ENCODE data around the gene ERCC3.

Gene ERCC3

GRCh38 chr2:127279781-127280180 lies 14.2 kb downstream of the ERCC3 start:
- DNase-seq = no peak
- Histone ChIP-seq H3K4me3 (no peak overlapping the region), H3K36me3 (peaks cover 64 to 97% (median 82%) of the 10 kb centered on the region in 3 donors), H3K4me1 (no peaks in the 10 kb centered on the region), H3K27me3 (no peaks in the 10 kb centered on the region), H3K27ac (no peak overlapping the region), H3K9me3 (no peaks in the 10 kb centered on the region)
- intact Hi-C loops (cut with DNase I; ENCODE audit: low total_unique reads) = no loop called here
- no peak for TF ChIP-seq CTCF (IDR thresholded peaks at IDR 0.05)

- H3K9me3 ChIP-seq = no peaks in the 10 kb centered on the region
- no peak overlapping the region for H3K27ac ChIP-seq
- H3K4me3 ChIP-seq = no peak overlapping the region
- intact Hi-C loops (cut with DNase I; ENCODE audit: low total_unique reads) = no loop called here
- no peak for DNase-seq
- peaks cover 56 to 97% (median 78%) of the 10 kb centered on the region in 3 donors for H3K36me3 ChIP-seq
- H3K4me1 ChIP-seq = no peaks in the 10 kb centered on the region
- no peaks in the 10 kb centered on the region for H3K27me3 ChIP-seq
- TF ChIP-seq CTCF (IDR thresholded peaks at IDR 0.05) = no peak
Measured at GRCh38 chr2:127278959-127279358, 15.0 kb downstream of the ERCC3 start.

GRCh38 chr2:127277028-127277427 lies 16.9 kb downstream of the ERCC3 start:
- H3K36me3 ChIP-seq = peaks cover 54 to 97% (median 78%) of the 10 kb centered on the region in 3 donors
- H3K9me3 ChIP-seq = no peaks in the 10 kb centered on the region

GRCh38 chr2:127275789-127276188 lies 18.2 kb downstream of the ERCC3 start:
- Histone ChIP-seq H3K27ac (no peak overlapping the region), H3K4me3 (no peak overlapping the region), H3K27me3 (no peaks in the 10 kb centered on the region), H3K4me1 (no peaks in the 10 kb centered on the region), H3K9me3 (no peaks in the 10 kb centered on the region), H3K36me3 (peaks cover 62 to 99% (median 88%) of the 10 kb centered on the region in 3 donors)
- intact Hi-C loops (cut with DNase I; ENCODE audit: low total_unique reads) = no loop called here
- no peak for DNase-seq
- no peak for TF ChIP-seq CTCF (IDR thresholded peaks at IDR 0.05)

More at GRCh38 chr2:127277028-127277427, 16.9 kb downstream of the ERCC3 start:
- intact Hi-C loops (cut with DNase I; ENCODE audit: low total_unique reads) = no loop called here
- H3K4me3 ChIP-seq = no peak overlapping the region
- no peak overlapping the region for H3K27ac ChIP-seq
- no peak for TF ChIP-seq CTCF (IDR thresholded peaks at IDR 0.05)
- no peaks in the 10 kb centered on the region for H3K27me3 ChIP-seq
- no peaks in the 10 kb centered on the region for H3K4me1 ChIP-seq
- DNase-seq = no peak

GRCh38 chr2:127275356-127275755 lies 18.6 kb downstream of the ERCC3 start:
- no peak overlapping the region for H3K4me3 ChIP-seq
- DNase-seq = no peak
- no peak for TF ChIP-seq CTCF (IDR thresholded peaks at IDR 0.05)
- intact Hi-C loops (cut with DNase I; ENCODE audit: low total_unique reads) = no loop called here
- no peak overlapping the region for H3K27ac ChIP-seq
- no peaks in the 10 kb centered on the region for H3K27me3 ChIP-seq
- no peaks in the 10 kb centered on the region for H3K4me1 ChIP-seq
- peaks cover 62 to 99% (median 88%) of the 10 kb centered on the region in 3 donors for H3K36me3 ChIP-seq
- H3K9me3 ChIP-seq = no peaks in the 10 kb centered on the region

GRCh38 chr2:127270663-127271062 lies 23.3 kb downstream of the ERCC3 start:
- Histone ChIP-seq H3K27me3 (no peaks in the 10 kb centered on the region), H3K36me3 (peaks cover 65 to 92% (median 74%) of the 10 kb centered on the region in 3 donors), H3K9me3 (no peaks in the 10 kb centered on the region), H3K4me3 (no peak overlapping the region), H3K27ac (no peak overlapping the region), H3K4me1 (no peaks in the 10 kb centered on the region)
- DNase-seq = no peak
- TF ChIP-seq CTCF (IDR thresholded peaks at IDR 0.05) = no peak
- intact Hi-C loops (cut with DNase I; ENCODE audit: low total_unique reads) = no loop called here
